HepG2 (cell line): Measurements from ENCODE around the gene TRPT1. TPM values are rescaled to one million over a fixed set of nuclear protein-coding genes. Genes with fewer than 3 reads are reported as not detected.
A peak's percentile ranks its signal among the peaks of the same experiment; 100 is the strongest.

Source experiments
- BRCA1 ChIP-seq: sonication (generic); formaldehyde crosslinking; IDR thresholded peaks from 2 replicates; pipeline ENCODE4 v1.4.0; 2020; ENCODE audit warnings: missing genetic modification reagents
- ESRRA ChIP-seq: sonication (generic); formaldehyde crosslinking; IDR thresholded peaks from 2 replicates; pipeline ENCODE4 v1.5.1; 2020; ENCODE audit warnings: mild to moderate bottlenecking, low read depth, missing genetic modification reagents
- NFE2L2 ChIP-seq: fragments of 150-350 bp; IDR thresholded peaks from 2 replicates; pipeline ENCODE4 v1.6.1; 2014; ENCODE audit warnings: low read length
- NFKB2 ChIP-seq: sonication (generic); formaldehyde crosslinking; IDR thresholded peaks from 2 replicates; pipeline ENCODE4 v1.4.0; 2020; ENCODE audit warnings: missing genetic modification reagents, borderline replicate concordance
- NFKBIZ ChIP-seq: IDR thresholded peaks from 2 replicates; pipeline ENCODE4 v1.6.1; 2018; ENCODE audit warnings: missing genetic modification reagents, missing compliant biosample characterization
- SP140L ChIP-seq: sonication (generic); formaldehyde crosslinking; IDR thresholded peaks from 2 replicates; pipeline ENCODE4 v1.4.0; 2020; ENCODE audit warnings: missing genetic modification reagents, borderline replicate concordance
- TCF7L2 ChIP-seq: IDR thresholded peaks from 2 replicates; pipeline ENCODE4 v1.6.1; 2011; ENCODE audit warnings: mild to moderate bottlenecking, low read depth, low read length, moderate library complexity
- YY1 ChIP-seq: IDR thresholded peaks from 2 replicates; pipeline ENCODE4 v1.6.1; 2011; ENCODE audit warnings: low read length, low read depth, moderate library complexity, mild to moderate bottlenecking; ENCODE audit not compliant: insufficient read depth, insufficient replicate concordance
- ZFX ChIP-seq: sonication (generic); formaldehyde crosslinking; IDR thresholded peaks from 2 replicates; pipeline ENCODE4 v1.4.0; 2020; ENCODE audit warnings: mild to moderate bottlenecking, low read depth, missing genetic modification reagents, moderate library complexity
- ZNF207 ChIP-seq: fragments of 450-650 bp; IDR thresholded peaks from 2 replicates; pipeline ENCODE4 v1.6.1; 2016; ENCODE audit warnings: antibody characterized with exemption, borderline replicate concordance
- ZNF619 ChIP-seq: sonication (generic); formaldehyde crosslinking; IDR thresholded peaks from 2 replicates; pipeline ENCODE4 v1.4.0; 2020; ENCODE audit warnings: mild to moderate bottlenecking, missing genetic modification reagents
- polyA plus RNA-seq, 8 experiments: library from polyadenylated mRNA; depleted of rRNA in 3 of 8; stranded (reverse) in 7 of 8; unstranded in 1 of 8; fragments of >200 nt; fragmentation: Illumina TruSeq in 4 of 8; extraction: Trizol in 4 of 8; gene quantifications; 2 replicates each; pipeline versions ENCODE4 v1.2.1 to v1.2.3, GENCODE V29; 2011 to 2016; ENCODE audit warnings: low read depth in 4 of 8, missing spikeins in 1 of 8, mixed read lengths in 1 of 8; ENCODE audit not compliant: insufficient read depth in 1 of 8
- total RNA-seq, 5 experiments: library from RNA; depleted of rRNA; stranded (reverse); fragments of >200 nt; fragmentation: Illumina TruSeq; extraction: Trizol; gene quantifications; 2 replicates each; pipeline ENCODE4 v1.2.3, GENCODE V29; 2016; ENCODE audit warnings: low read depth in 1 of 5
- TF ChIP-seq, protein P1 (sequence below): sonication (generic); formaldehyde crosslinking; IDR thresholded peaks from 2 replicates; pipeline ENCODE4 v1.4.0; 2020; ENCODE audit warnings: missing genetic modification reagents
- TF ChIP-seq, protein P2 (sequence below): sonication (generic); formaldehyde crosslinking; IDR thresholded peaks from 2 replicates; pipeline ENCODE4 v1.4.0; 2020; ENCODE audit warnings: missing genetic modification reagents, borderline replicate concordance
- TF ChIP-seq, protein P3 (sequence below): sonication (generic); formaldehyde crosslinking; IDR thresholded peaks from 2 replicates; pipeline ENCODE4 v1.5.0; 2020; ENCODE audit warnings: missing genetic modification reagents
- TF ChIP-seq, protein P4 (sequence below): IDR thresholded peaks from 2 replicates; pipeline ENCODE4 v1.6.1; 2016; ENCODE audit warnings: low read depth
- TF ChIP-seq, protein P5 (sequence below): sonication (generic); formaldehyde crosslinking; IDR thresholded peaks from 2 replicates; pipeline ENCODE4 v1.9.0; 2022; ENCODE audit warnings: missing genetic modification reagents, mild to moderate bottlenecking, borderline replicate concordance

The TRPT1 gene
- total and polyA plus RNA-seq, 2 of the 13 experiments (the other 11 are each of a cell fraction or from before 2014, with no cell fraction given), result 24.8 to 40.7 TPM

DNA sequence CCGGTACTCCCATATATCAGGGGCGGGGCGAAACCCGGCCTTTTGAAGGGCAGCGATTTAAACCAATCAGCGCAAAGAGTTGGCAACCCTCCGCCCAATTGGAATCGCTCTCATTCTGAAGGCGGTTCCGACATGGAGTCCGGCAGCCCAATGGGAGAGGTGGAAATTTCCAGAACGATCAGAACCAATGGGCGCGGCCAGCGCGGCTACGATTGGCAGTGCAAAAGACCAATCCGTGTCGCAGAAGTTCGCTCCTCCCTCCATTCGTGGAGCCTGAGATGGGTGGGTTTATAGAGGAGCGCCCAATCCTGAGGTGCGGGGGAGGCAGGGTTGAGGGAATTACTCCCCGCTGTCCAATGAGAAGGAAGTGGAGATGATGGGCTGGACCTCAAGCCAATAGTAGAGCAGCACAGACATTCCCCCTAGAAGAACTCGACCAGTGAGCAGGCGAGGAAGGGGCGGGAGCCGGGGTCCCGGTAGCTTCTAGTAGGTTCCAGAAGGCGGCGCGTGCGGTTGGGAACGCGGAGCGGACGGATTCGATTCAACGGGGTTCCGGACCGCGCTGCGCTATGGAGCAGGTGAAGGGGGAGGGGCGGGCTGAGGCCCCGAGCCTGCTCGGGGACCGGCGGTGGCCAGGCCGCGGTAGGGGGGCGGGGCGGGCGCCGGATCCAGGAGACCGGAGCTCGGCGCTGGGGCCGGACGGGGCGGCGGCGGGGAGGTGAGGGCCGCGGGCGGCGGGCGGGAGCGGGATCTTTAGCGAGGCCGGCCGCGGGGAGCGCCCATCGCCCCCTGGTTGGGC is 40.1 kb downstream of the TRPT1 start, which contains the start of gene STIP1 (continued):
- TF ChIP-seq, protein P1, sequence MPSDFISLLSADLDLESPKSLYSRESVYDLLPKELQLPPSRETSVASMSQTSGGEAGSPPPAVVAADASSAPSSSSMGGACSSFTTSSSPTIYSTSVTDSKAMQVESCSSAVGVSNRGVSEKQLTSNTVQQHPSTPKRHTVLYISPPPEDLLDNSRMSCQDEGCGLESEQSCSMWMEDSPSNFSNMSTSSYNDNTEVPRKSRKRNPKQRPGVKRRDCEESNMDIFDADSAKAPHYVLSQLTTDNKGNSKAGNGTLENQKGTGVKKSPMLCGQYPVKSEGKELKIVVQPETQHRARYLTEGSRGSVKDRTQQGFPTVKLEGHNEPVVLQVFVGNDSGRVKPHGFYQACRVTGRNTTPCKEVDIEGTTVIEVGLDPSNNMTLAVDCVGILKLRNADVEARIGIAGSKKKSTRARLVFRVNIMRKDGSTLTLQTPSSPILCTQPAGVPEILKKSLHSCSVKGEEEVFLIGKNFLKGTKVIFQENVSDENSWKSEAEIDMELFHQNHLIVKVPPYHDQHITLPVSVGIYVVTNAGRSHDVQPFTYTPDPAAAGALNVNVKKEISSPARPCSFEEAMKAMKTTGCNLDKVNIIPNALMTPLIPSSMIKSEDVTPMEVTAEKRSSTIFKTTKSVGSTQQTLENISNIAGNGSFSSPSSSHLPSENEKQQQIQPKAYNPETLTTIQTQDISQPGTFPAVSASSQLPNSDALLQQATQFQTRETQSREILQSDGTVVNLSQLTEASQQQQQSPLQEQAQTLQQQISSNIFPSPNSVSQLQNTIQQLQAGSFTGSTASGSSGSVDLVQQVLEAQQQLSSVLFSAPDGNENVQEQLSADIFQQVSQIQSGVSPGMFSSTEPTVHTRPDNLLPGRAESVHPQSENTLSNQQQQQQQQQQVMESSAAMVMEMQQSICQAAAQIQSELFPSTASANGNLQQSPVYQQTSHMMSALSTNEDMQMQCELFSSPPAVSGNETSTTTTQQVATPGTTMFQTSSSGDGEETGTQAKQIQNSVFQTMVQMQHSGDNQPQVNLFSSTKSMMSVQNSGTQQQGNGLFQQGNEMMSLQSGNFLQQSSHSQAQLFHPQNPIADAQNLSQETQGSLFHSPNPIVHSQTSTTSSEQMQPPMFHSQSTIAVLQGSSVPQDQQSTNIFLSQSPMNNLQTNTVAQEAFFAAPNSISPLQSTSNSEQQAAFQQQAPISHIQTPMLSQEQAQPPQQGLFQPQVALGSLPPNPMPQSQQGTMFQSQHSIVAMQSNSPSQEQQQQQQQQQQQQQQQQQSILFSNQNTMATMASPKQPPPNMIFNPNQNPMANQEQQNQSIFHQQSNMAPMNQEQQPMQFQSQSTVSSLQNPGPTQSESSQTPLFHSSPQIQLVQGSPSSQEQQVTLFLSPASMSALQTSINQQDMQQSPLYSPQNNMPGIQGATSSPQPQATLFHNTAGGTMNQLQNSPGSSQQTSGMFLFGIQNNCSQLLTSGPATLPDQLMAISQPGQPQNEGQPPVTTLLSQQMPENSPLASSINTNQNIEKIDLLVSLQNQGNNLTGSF (CRISPR knock-in tag), result 0 out of 2 replicates have a peak, but pooled peaks have one; percentile 51
- TF ChIP-seq NFE2L2 (no peak; the same call in 1 of the 2 replicates), ZFX (CRISPR knock-in tag) (no peak), NFKBIZ (CRISPR knock-in tag) (no peak), ZNF619 (no peak), YY1 (peak; percentile 10), ESRRA (CRISPR knock-in tag) (no peak), NFKB2 (no peak), TCF7L2 (no peak), SP140L (CRISPR knock-in tag) (no peak), BRCA1 (CRISPR knock-in tag) (no peak), ZNF207 (no peak)
- TF ChIP-seq, protein P2, sequence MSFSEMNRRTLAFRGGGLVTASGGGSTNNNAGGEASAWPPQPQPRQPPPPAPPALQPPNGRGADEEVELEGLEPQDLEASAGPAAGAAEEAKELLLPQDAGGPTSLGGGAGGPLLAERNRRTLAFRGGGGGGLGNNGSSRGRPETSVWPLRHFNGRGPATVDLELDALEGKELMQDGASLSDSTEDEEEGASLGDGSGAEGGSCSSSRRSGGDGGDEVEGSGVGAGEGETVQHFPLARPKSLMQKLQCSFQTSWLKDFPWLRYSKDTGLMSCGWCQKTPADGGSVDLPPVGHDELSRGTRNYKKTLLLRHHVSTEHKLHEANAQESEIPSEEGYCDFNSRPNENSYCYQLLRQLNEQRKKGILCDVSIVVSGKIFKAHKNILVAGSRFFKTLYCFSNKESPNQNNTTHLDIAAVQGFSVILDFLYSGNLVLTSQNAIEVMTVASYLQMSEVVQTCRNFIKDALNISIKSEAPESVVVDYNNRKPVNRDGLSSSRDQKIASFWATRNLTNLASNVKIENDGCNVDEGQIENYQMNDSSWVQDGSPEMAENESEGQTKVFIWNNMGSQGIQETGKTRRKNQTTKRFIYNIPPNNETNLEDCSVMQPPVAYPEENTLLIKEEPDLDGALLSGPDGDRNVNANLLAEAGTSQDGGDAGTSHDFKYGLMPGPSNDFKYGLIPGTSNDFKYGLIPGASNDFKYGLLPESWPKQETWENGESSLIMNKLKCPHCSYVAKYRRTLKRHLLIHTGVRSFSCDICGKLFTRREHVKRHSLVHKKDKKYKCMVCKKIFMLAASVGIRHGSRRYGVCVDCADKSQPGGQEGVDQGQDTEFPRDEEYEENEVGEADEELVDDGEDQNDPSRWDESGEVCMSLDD (CRISPR knock-in tag), result peak; percentile 59; the same call in 1 of the 2 replicates
- TF ChIP-seq, protein P3, sequence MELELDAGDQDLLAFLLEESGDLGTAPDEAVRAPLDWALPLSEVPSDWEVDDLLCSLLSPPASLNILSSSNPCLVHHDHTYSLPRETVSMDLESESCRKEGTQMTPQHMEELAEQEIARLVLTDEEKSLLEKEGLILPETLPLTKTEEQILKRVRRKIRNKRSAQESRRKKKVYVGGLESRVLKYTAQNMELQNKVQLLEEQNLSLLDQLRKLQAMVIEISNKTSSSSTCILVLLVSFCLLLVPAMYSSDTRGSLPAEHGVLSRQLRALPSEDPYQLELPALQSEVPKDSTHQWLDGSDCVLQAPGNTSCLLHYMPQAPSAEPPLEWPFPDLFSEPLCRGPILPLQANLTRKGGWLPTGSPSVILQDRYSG (CRISPR knock-in tag), result 0 out of 2 replicates have a peak, but pooled peaks have one; percentile 43
- TF ChIP-seq, protein P4, sequence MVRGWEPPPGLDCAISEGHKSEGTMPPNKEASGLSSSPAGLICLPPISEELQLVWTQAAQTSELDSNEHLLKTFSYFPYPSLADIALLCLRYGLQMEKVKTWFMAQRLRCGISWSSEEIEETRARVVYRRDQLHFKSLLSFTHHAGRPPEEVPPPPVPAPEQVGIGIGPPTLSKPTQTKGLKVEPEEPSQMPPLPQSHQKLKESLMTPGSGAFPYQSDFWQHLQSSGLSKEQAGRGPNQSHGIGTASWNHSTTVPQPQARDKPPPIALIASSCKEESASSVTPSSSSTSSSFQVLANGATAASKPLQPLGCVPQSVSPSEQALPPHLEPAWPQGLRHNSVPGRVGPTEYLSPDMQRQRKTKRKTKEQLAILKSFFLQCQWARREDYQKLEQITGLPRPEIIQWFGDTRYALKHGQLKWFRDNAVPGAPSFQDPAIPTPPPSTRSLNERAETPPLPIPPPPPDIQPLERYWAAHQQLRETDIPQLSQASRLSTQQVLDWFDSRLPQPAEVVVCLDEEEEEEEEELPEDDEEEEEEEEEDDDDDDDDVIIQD (CRISPR knock-in tag), result no peak
- TF ChIP-seq, protein P5, sequence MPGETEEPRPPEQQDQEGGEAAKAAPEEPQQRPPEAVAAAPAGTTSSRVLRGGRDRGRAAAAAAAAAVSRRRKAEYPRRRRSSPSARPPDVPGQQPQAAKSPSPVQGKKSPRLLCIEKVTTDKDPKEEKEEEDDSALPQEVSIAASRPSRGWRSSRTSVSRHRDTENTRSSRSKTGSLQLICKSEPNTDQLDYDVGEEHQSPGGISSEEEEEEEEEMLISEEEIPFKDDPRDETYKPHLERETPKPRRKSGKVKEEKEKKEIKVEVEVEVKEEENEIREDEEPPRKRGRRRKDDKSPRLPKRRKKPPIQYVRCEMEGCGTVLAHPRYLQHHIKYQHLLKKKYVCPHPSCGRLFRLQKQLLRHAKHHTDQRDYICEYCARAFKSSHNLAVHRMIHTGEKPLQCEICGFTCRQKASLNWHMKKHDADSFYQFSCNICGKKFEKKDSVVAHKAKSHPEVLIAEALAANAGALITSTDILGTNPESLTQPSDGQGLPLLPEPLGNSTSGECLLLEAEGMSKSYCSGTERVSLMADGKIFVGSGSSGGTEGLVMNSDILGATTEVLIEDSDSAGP (CRISPR knock-in tag), result peak; percentile 57; the same call in 1 of the 2 replicates
